Right cardiac atrium (tissue), 5 donors: Measurements from ENCODE around the gene SEMA4D. TPM values are rescaled to one million over a fixed set of nuclear protein-coding genes. Genes with fewer than 3 reads are reported as not detected.

Source experiments
- ATAC-seq, 2 donors: fragments of 200-7000 bp; cut with Tn5 transposase; one replicate each; pipeline versions ENCODE4 v1.8.0 to v1.9.1; 2020; ENCODE audit warnings: moderate library complexity in 2 of 2, mild to moderate bottlenecking in 1 of 2
- DNase-seq, 3 donors: peaks; one replicate each; pipeline ENCODE4 v3.0.0-alpha.2; 2020
- H3K27ac ChIP-seq: one replicate; pipeline ENCODE4 v1.5.1; 2013; ENCODE audit warnings: mild to moderate bottlenecking, low read length, control low read depth, moderate library complexity
- H3K27me3 ChIP-seq: one replicate; pipeline ENCODE4 v1.6.1; 2013; ENCODE audit not compliant: control insufficient read depth, insufficient read depth
- H3K4me1 ChIP-seq: one replicate; pipeline ENCODE4 v1.6.1; 2013; ENCODE audit warnings: low read length; ENCODE audit not compliant: control insufficient read depth, insufficient read depth
- H3K4me3 ChIP-seq: one replicate; pipeline ENCODE4 v1.5.1; 2013; ENCODE audit warnings: low read length, control low read depth
- H3K9me3 ChIP-seq: one replicate; pipeline ENCODE4 v1.6.1; 2013; ENCODE audit warnings: low read length; ENCODE audit not compliant: control insufficient read depth
- WGBS: extraction: QIAGEN DNeasy Blood & Tissue Kit; methylation state at CpG from one replicate; pipeline ENCODE4 v1.1.7; 2013; 5-methylcytosine and 5-hydroxymethylcytosine counted together
- intact Hi-C, 4 donors: fragments of 100-400 bp; cut with DNase I; formaldehyde crosslinking; loops; one replicate each; pipeline versions ENCODE4 v1.11.0 to v1.14.0; 2022 to 2023
- polyA plus RNA-seq: library from polyadenylated mRNA; stranded (reverse); fragments of 200-250 nt; gene quantifications from one replicate; pipeline ENCODE4 v1.2.3, GENCODE V29; 2013
- total RNA-seq, 4 donors: library from RNA; stranded (reverse); fragmentation: NEBNext Ultra II Directional; extraction: Animal tissue kit (Norgen Biotek cat#: 25700); gene quantifications; one replicate each; pipeline ENCODE4 v1.2.1, GENCODE V29; 2021
- donor health status: healthy with polysubstance abuse.
- donor health status: DM: no; HTN: yes; CAD: no.
- donor health status: DM: no; HTN: no; CAD: no.
- donor health status: DM: no; HTN: yes; CAD: no; lungs with severe emphysema.
- donor health status: DM: yes; HTN: yes; CAD: no.

SEMA4D gene
- total and polyA plus RNA-seq, 5 donors = 13.0 to 28.3 (median 26.1) TPM

GRCh38 chr9:89441655-89441970, 56.3 kb downstream of the SEMA4D start:
- no peak for ATAC-seq
- WGBS = 73% methylated on average over 3 of the region's 3 CpGs
- intact Hi-C loops = no loop called here
- no peaks in the 10 kb centered on the region for H3K9me3 ChIP-seq
- H3K27me3 ChIP-seq = no peaks in the 10 kb centered on the region
- peaks cover 4% of the 10 kb centered on the region for H3K4me1 ChIP-seq
- no peak overlapping the region for H3K4me3 ChIP-seq
- peak in 1 of 3 donors; percentile 21 for DNase-seq
- H3K27ac ChIP-seq = no peak overlapping the region

GRCh38 chr9:89440951-89441654, 56.8 kb downstream of the SEMA4D start:
- ATAC-seq (no peak), DNase-seq (peak in 1 of 3 donors; percentile 33)
- H3K4me1 ChIP-seq = peaks cover 4% of the 10 kb centered on the region
- H3K9me3 ChIP-seq = no peaks in the 10 kb centered on the region
- intact Hi-C loops = no loop called here
- 75% methylated on average over 16 of the region's 16 CpGs for WGBS
- no peaks in the 10 kb centered on the region for H3K27me3 ChIP-seq
- no peak overlapping the region for H3K4me3 ChIP-seq
- no peak overlapping the region for H3K27ac ChIP-seq

GRCh38 chr9:89440548-89440947, 57.4 kb downstream of the SEMA4D start:
- Histone ChIP-seq H3K9me3 (no peaks in the 10 kb centered on the region), H3K27me3 (no peaks in the 10 kb centered on the region), H3K4me1 (peaks cover 4% of the 10 kb centered on the region), H3K4me3 (no peak overlapping the region), H3K27ac (no peak overlapping the region)
- DNase-seq (peak in 2 of 3 donors; percentile 62 to 84), ATAC-seq (peak; percentile 60 to 66)
- intact Hi-C loops = no loop called here
- WGBS = 66% methylated on average over 7 of the region's 7 CpGs

- Histone ChIP-seq H3K4me3 (no peak overlapping the region), H3K27ac (no peak overlapping the region), H3K27me3 (no peaks in the 10 kb centered on the region), H3K4me1 (peaks cover 4% of the 10 kb centered on the region), H3K9me3 (no peaks in the 10 kb centered on the region)
- DNase-seq (peak in 1 of 3 donors; percentile 40), ATAC-seq (no peak)
- 72% methylated on average over 8 of the region's 8 CpGs for WGBS
- intact Hi-C loops = no loop called here
These were observed 57.9 kb downstream of the SEMA4D start for GRCh38 chr9:89440046-89440445.

GRCh38 chr9:89439571-89439970, 58.3 kb downstream of the SEMA4D start:
- 92% methylated on average over 10 of the region's 10 CpGs for WGBS
- DNase-seq = peak in 1 of 3 donors; percentile 28

GRCh38 chr9:89438194-89438593, 59.7 kb downstream of the SEMA4D start:
- ATAC-seq = no peak
- Histone ChIP-seq H3K4me1 (peaks cover 4% of the 10 kb centered on the region), H3K9me3 (no peaks in the 10 kb centered on the region), H3K27me3 (no peaks in the 10 kb centered on the region), H3K4me3 (no peak overlapping the region), H3K27ac (no peak overlapping the region)
- intact Hi-C loops = no loop called here
- WGBS = 91% methylated on average over 7 of the region's 7 CpGs
- no peak for DNase-seq

More at GRCh38 chr9:89439571-89439970, 58.3 kb downstream of the SEMA4D start:
- Histone ChIP-seq H3K9me3 (no peaks in the 10 kb centered on the region), H3K27me3 (no peaks in the 10 kb centered on the region), H3K4me3 (no peak overlapping the region), H3K27ac (no peak overlapping the region), H3K4me1 (peaks cover 4% of the 10 kb centered on the region)
- no peak for ATAC-seq
- intact Hi-C loops = no loop called here

- no peak for ATAC-seq
- Histone ChIP-seq H3K27ac (no peak overlapping the region), H3K9me3 (no peaks in the 10 kb centered on the region), H3K4me1 (peaks cover 4% of the 10 kb centered on the region), H3K4me3 (no peak overlapping the region), H3K27me3 (no peaks in the 10 kb centered on the region)
- WGBS = 84% methylated on average over 5 of the region's 5 CpGs
- intact Hi-C loops = no loop called here
- DNase-seq = peak in 1 of 3 donors; percentile 9
These were observed 60.1 kb downstream of the SEMA4D start for GRCh38 chr9:89437772-89438171.

GRCh38 chr9:89436963-89437625, 60.8 kb downstream of the SEMA4D start:
- Histone ChIP-seq H3K4me1 (peaks cover 4% of the 10 kb centered on the region), H3K27ac (no peak overlapping the region), H3K27me3 (no peaks in the 10 kb centered on the region), H3K4me3 (no peak overlapping the region), H3K9me3 (no peaks in the 10 kb centered on the region)
- 80% methylated on average over 17 of the region's 17 CpGs for WGBS
- ATAC-seq (no peak), DNase-seq (peak in 1 of 3 donors; percentile 42)
- intact Hi-C loops = no loop called here

- DNase-seq (peak in 1 of 3 donors; percentile 24), ATAC-seq (no peak)
- intact Hi-C loops = no loop called here
- no peaks in the 10 kb centered on the region for H3K27me3 ChIP-seq
- WGBS = 85% methylated on average over 13 of the region's 13 CpGs
- no peak overlapping the region for H3K27ac ChIP-seq
- no peaks in the 10 kb centered on the region for H3K9me3 ChIP-seq
- H3K4me3 ChIP-seq = no peak overlapping the region
- H3K4me1 ChIP-seq = peaks cover 4% of the 10 kb centered on the region
These were observed 61.6 kb downstream of the SEMA4D start for GRCh38 chr9:89436326-89436725.

- Histone ChIP-seq H3K27me3 (no peaks in the 10 kb centered on the region), H3K27ac (no peak overlapping the region), H3K4me1 (peaks cover 2% of the 10 kb centered on the region), H3K4me3 (no peak overlapping the region), H3K9me3 (no peaks in the 10 kb centered on the region)
- no peak for DNase-seq
- 76% methylated on average over 11 of the region's 11 CpGs for WGBS
- intact Hi-C loops = no loop called here
- peak in 1 of 2 donors; percentile 28 for ATAC-seq
These were observed 62.7 kb downstream of the SEMA4D start for GRCh38 chr9:89435071-89435823.

GRCh38 chr9:89434636-89435035, 63.3 kb downstream of the SEMA4D start:
- ATAC-seq = no peak
- Histone ChIP-seq H3K4me1 (no peaks in the 10 kb centered on the region), H3K4me3 (no peak overlapping the region), H3K9me3 (no peaks in the 10 kb centered on the region), H3K27me3 (no peaks in the 10 kb centered on the region), H3K27ac (no peak overlapping the region)
- intact Hi-C loops = no loop called here
- no peak for DNase-seq
